GM21526 (cell line): Measurements from ENCODE around the gene FAM135A.
"Not testable (repeated sequence)": the region's sequence is repeated elsewhere in the genome, so short reads cannot be mapped to it uniquely, and the experiment has no call there.

Source experiments
- ATAC-seq: cut with Tn5 transposase; IDR thresholded peaks from one replicate; pipeline ENCODE4 v1.9.1; 2021; ENCODE audit warnings: moderate library complexity; ENCODE audit not compliant: unreplicated experiment, low FRiP score

The FAM135A gene

DNA sequence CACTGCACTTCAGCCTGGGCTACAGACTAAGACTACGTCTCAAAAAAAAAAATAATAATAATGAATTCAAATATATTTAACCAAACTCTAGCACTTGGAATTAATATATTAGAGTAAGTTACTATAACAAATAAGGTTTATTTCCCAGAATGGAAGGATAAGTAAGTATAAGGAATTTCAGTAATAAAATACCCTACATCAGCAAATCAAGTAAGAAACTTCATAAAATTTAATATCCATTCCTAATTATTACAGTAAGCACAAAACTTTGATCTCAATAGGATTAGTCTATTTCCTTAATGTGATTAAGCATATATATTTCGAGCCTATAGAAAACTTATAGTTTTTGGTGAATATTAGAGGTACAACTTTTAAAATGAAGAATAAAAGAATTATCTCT is 116.7 kb downstream of the FAM135A start:
- ATAC-seq, result no peak

DNA sequence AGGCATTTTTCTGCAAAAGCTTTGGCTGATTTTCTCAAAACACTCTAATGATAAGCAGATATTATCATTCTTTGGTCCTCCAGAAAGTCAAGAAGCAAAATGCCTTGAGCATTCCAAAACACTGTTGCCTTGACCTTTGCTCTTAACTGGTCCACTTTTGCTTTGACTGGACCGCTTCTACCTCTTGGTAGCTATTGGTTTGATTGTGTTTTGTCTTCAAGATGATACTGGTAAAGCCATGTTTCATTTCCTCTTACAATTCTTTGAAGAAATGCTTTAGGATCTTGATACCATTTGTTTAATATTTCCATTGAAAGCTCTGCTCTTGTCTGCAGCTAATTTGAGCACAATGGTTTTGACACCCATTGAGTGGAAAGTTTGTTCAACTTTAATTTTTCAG is 117.8 kb downstream of the FAM135A start:
- ATAC-seq, result no peak

- ATAC-seq, result no peak
These were observed 124.0 kb downstream of the FAM135A start for GRCh38 chr6:70537266-70537665.

GRCh38 chr6:70538376-70538775 is 125.1 kb downstream of the FAM135A start:
- ATAC-seq, result peak; percentile 80

GRCh38 chr6:70547313-70547712 is 134.0 kb downstream of the FAM135A start:
- no peak for ATAC-seq

DNA sequence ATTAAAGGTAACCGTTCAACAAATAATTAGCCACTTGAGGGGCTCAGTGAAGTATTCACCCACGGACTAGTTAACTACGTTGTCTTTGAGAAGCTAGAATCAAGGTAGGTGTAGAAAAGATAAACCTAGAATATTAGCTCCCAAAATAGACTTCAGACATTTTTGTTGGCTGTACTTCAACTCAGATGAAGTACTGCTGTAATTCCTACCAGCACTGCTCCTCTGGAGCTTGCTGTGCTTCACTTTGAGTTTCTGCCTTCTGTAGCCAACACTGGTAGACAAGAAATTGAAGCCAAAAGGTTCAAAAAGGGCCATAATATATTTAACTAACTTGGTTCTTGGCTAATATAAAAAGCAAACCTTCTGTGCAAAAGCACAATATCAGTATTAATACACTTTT is 134.6 kb downstream of the FAM135A start:
- ATAC-seq, result no peak

DNA sequence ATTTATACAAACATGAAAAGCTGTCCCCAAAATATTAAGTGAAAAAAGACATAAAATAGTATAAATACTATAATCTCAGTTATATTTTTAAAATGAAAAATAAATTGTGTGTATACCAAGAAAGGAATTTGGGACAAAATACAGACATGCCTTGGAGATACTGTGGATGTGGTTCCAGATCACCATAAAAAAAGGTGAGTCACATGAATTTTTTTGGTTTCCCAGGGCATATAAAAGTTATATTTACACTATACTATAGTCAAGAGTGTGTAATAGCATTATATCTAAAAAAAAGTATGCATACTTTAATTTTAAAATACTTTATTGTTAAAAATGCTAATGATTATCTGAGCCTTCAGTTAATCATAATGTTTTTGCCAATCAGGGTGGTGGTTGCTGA is 136.0 kb downstream of the FAM135A start:
- no peak for ATAC-seq

DNA sequence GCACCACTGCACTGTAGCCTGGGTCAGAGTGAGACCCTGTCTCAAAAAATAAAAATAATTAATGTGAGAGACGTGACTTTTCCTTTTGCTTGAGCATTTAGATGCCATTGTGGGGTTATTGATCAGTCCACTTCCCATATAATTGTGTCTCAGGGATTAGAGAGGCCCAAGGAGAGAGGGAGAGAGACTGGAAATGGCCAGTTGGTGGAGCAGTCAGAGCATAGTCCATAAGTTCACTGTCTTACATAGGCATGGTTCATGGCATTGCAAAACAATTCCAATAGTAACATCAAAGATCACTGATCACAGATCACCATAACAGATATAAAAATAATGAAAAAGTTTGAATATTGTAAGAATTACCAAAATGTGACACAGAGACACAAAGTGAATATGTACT is 138.3 kb downstream of the FAM135A start:
- no peak for ATAC-seq

DNA sequence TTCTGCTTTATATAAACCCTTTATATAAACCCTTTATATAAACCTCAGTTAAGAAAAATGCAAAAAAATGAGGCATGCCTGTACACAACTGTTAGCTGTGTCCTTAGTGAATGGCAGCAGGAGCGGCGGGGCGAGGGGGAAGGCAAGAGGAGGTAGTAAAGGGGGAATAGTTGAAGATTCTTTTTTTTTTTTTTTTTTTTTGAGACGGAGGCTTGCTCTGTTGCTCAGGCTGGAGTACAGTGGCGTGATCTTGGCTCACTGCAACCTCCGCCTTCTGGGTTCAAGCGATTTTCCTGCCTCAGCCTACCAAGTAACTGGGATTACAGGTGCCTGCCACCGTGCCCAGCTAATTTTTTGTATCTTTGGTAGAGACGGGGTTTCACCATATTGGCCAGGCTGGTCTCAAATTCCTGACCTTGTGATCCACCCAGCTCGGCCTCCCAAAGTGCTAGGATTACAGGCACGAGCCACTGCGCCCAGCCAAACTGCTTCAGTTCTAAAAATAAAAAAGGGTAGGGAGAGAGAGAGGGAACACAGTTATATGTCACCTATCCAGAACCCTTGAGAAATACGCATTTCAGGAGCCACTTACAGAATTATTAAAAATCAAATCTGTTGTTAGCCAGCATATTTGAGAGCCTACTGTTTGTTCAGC is 139.1 kb downstream of the FAM135A start:
- not testable (repeated sequence) for ATAC-seq

GRCh38 chr6:70552974-70553373 is 139.7 kb downstream of the FAM135A start:
- no peak for ATAC-seq

- no peak for ATAC-seq
These were observed 144.7 kb downstream of the FAM135A start for GRCh38 chr6:70557998-70558397.

GRCh38 chr6:70562401-70562800 is 149.1 kb downstream of the FAM135A start:
- ATAC-seq, result not testable (repeated sequence)

DNA sequence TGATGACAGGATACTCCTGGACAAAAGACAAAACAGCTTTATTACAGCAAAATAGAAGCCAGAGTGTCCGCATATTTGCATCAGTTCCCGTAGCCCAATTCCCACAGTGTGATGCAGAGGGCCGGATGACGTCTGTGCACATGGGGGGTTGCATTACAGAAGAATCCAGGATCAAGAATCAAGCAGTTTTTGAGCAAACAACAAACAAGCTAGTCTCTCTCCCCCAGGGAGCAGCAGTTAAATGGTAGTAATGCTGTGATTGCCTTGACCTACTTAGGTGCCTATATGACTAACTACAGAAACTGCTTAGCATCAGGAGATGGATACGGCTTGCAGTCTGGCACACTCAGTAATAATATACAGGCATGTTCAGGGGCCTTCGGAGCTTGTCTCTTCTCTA is 150.2 kb downstream of the FAM135A start:
- ATAC-seq, result no peak

- ATAC-seq, result peak; percentile 99
These were observed 153.6 kb downstream of the FAM135A start, which contains the start of gene SDHAF4 for GRCh38 chr6:70566751-70567382. SDHAF4 (plus strand) TSS chr6:70566930; CDS start chr6:70566941, 11 bp downstream.

- ATAC-seq, result no peak
These were observed 161.3 kb downstream of the FAM135A start for GRCh38 chr6:70574643-70575042.

DNA sequence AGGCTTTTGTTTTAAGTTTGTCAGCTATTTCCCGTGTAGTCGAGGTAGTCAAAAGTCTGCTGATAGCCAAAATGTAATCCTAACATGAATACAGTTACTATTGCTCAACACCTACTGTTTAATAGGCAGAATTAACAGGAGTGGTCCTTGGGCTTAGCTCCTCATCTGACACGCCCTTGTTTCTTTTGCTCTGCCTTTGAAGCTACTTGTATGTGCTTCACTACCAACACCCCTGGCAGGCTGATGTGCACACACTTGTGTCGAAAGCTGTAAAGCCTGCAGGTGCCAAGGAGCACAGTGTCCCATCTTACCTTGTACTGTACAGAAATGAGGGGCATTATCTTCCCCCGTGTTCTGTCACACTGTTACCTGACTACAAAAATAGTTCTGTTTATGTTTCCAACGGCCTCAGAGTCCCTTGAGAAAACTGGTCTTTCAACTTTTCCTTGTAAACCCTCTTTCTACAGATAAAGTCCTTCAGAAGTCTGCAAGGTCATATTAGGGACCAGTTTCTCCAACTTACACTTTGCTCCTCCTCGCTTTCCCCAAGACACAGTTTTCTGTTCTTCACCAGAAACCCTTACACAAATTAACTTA is 162.7 kb downstream of the FAM135A start:
- ATAC-seq, result no peak

DNA sequence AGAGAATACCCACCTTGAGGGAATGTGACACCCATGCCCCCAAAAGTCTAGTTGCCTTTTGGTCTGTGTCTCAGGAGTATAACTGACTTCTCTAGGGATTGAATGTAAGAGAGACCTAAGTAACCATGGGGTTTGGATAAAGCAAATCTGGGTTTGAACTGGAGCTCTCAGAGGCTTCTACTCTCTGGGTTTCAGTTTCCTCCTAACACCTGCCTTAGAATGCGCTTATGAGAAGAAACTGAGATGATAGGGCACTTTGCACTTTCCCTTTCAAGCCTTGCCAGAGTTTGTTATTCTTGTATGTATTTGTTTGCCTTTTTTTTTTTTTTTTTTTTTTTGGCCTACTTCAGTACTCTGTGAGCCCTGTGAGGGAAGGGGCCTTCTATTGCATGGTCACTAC is 172.8 kb downstream of the FAM135A start:
- ATAC-seq, result peak; percentile 97

GRCh38 chr6:70590400-70590799 is 177.1 kb downstream of the FAM135A start:
- ATAC-seq, result no peak

GRCh38 chr6:70592391-70593117 is 179.2 kb downstream of the FAM135A start:
- no peak for ATAC-seq

DNA sequence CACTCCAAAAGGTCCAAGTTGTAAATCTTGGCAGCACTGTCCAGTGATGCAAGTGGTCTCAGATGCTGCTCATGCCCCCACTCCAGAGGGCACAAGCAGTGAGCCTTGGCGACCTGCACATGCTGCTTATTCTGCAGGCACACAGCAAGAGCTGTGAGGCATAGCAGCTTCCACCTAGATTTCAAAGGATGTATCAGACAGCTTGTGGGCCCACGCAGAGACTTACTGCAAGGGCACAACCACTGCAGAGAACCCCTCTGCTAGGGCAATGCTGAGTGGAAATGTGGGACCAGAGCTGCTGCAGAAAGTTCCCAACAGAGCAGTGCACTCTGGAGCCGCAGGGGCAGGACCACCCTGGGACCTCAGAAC is 179.8 kb downstream of the FAM135A start:
- no peak for ATAC-seq

- ATAC-seq, result no peak
These were observed 185.9 kb downstream of the FAM135A start for GRCh38 chr6:70599187-70599586.
